NB4 (cell line): ENCODE results near the gene EVA1A.

ENCODE experiments used
- MYC ChIP-seq: IDR thresholded peaks from 2 replicates; pipeline ENCODE4 v1.6.1; 2011; ENCODE audit warnings: low read depth, low read length
- POLR2A ChIP-seq: IDR thresholded peaks from 2 replicates; pipeline ENCODE4 v1.6.1; 2011; ENCODE audit warnings: mild to moderate bottlenecking; ENCODE audit not compliant: insufficient read length; ENCODE audit errors: extremely low read depth
- TF ChIP-seq, protein P1 (sequence below): IDR thresholded peaks from one replicate; pipeline ENCODE4 v1.5.1; 2012; ENCODE audit warnings: low read depth, low read length
- TF ChIP-seq, protein P2 (sequence below): IDR thresholded peaks from 2 replicates; pipeline ENCODE4 v1.6.1; 2011; ENCODE audit warnings: low read depth, low read length

DNA sequence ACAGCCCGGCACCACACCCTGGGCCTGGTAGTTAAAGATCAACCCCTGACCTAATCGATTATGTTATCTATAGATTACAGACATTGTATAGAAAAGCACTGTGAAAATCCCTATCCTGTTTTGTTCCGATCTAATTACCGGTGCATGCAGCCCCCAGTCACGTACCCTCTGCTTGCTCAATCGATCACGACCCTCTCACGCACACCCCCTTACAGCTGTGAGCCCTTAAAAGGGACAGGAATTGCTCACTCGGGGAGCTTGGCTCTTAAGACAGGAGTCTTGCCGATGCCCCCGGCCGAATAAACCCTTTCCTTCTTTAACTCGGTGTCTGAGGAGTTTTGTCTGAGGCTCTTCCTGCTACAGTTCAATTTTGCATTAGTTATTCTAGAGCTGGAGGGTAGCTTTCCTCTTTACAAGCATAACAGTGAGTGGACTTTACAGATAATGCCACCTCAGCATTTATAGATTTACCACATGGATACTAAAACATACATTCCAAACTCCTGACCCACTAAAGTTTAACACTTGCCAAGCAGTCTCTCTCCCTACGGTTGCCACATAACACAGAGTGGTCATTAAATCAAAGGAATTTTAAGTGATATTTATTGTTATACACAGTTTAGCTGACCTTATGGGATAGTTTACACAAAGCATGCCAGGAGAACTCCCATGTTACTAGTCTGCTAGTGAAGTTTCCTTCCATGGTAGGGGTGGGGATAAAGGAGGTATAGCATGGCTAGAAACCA, 101.0 kb downstream of the EVA1A start:
- TF ChIP-seq, protein P1, sequence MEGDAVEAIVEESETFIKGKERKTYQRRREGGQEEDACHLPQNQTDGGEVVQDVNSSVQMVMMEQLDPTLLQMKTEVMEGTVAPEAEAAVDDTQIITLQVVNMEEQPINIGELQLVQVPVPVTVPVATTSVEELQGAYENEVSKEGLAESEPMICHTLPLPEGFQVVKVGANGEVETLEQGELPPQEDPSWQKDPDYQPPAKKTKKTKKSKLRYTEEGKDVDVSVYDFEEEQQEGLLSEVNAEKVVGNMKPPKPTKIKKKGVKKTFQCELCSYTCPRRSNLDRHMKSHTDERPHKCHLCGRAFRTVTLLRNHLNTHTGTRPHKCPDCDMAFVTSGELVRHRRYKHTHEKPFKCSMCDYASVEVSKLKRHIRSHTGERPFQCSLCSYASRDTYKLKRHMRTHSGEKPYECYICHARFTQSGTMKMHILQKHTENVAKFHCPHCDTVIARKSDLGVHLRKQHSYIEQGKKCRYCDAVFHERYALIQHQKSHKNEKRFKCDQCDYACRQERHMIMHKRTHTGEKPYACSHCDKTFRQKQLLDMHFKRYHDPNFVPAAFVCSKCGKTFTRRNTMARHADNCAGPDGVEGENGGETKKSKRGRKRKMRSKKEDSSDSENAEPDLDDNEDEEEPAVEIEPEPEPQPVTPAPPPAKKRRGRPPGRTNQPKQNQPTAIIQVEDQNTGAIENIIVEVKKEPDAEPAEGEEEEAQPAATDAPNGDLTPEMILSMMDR, result no peak
- TF ChIP-seq MYC (no peak), POLR2A (no peak)
- TF ChIP-seq, protein P2, sequence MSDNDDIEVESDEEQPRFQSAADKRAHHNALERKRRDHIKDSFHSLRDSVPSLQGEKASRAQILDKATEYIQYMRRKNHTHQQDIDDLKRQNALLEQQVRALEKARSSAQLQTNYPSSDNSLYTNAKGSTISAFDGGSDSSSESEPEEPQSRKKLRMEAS, result no peak
